Measurements from ENCODE around the gene FOXN3.

FOXN3 gene

DNA sequence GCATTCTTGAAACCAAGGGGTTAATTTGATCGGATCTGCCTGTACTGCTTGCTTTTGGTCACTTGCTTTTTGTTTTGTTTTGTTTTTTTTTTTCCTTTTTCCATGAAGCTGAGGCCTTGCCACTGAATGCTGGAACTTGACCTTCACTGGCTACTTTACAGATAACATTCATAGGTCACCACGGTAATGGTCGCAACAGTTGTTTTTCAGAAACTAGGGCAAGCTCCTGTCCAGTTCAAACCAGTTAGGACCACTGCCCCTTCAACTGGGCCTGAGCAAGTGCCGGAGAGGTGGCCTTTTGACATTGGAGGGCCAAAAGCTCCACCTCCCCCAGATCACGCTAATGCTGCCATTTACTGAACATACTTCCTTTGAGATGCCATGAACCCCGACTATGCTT is 147.6 kb downstream of the FOXN3 start:
- no peak for DNase-seq (ENCODE audit: low spot score)

DNA sequence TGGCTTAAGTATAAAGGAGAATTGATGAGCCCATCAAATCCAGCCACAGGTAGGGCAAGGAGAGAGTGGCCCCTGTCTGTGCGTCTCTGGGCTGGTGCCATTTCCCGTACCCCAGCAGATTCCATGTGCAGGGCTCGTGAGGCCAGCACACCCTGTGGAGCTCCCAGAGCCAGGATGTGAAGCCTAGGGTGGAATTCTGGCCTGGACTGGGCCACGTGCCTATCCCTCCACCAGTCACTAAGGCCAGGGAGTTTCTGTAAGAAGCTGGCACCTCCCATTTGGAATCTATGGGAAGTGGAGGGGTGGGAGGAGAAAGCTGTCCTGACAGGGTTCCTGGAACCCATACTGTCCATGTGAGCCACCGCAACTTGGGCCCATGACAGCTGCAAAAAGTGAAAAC is 148.5 kb downstream of the FOXN3 start:
- TF ChIP-seq, protein P1, sequence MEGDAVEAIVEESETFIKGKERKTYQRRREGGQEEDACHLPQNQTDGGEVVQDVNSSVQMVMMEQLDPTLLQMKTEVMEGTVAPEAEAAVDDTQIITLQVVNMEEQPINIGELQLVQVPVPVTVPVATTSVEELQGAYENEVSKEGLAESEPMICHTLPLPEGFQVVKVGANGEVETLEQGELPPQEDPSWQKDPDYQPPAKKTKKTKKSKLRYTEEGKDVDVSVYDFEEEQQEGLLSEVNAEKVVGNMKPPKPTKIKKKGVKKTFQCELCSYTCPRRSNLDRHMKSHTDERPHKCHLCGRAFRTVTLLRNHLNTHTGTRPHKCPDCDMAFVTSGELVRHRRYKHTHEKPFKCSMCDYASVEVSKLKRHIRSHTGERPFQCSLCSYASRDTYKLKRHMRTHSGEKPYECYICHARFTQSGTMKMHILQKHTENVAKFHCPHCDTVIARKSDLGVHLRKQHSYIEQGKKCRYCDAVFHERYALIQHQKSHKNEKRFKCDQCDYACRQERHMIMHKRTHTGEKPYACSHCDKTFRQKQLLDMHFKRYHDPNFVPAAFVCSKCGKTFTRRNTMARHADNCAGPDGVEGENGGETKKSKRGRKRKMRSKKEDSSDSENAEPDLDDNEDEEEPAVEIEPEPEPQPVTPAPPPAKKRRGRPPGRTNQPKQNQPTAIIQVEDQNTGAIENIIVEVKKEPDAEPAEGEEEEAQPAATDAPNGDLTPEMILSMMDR (IDR thresholded peaks at IDR 0.05; ENCODE audit: extremely low read depth, missing control alignments), result no peak
- DNase-seq (ENCODE audit: low spot score), result no peak

More for the DNA sequence above, 147.6 kb downstream of the FOXN3 start:
- TF ChIP-seq, protein P1 (IDR thresholded peaks at IDR 0.05; ENCODE audit: extremely low read depth, missing control alignments), result no peak

DNA sequence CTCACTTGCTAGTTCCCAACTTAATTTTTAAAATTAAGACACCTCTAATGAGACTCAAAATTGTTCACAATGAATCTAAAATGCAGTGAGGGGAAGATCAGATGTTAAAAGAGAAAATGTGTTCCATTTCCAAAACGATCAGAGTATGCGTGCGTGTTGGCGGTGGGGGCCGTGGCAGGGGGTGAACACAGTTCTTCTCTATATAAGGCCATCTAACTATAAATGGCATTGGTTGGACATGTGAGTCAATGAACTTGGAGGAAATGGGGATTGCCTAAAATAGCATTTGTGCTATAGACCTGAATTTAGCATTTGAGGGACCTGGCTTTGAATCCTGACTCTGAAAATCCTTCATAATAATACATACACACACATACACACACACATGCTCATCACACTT is 149.4 kb downstream of the FOXN3 start:
- no peak for DNase-seq (ENCODE audit: low spot score)
- TF ChIP-seq, protein P1 (IDR thresholded peaks at IDR 0.05; ENCODE audit: extremely low read depth, missing control alignments), result no peak

DNA sequence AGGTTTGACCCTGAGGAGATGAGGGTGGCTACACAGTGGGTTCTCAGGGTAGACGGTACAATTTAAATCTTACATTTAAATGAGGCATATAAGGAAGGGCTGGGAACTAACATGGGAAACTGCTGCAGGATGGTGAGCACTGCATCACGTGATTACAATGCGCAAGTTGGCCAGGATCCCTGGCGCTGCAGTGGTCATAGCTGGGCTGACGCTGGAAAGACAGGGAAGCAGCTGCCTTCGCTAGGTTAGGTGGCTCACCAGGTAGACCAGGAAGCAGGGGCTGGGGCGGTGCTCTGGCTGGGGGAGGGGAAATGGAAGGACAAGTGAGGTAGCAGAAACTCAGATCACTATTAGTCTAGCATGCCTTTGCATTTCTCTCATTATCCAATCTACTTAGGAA is 149.9 kb downstream of the FOXN3 start:
- DNase-seq (ENCODE audit: low spot score), result no peak
- TF ChIP-seq, protein P1 (IDR thresholded peaks at IDR 0.05; ENCODE audit: extremely low read depth, missing control alignments), result no peak

DNA sequence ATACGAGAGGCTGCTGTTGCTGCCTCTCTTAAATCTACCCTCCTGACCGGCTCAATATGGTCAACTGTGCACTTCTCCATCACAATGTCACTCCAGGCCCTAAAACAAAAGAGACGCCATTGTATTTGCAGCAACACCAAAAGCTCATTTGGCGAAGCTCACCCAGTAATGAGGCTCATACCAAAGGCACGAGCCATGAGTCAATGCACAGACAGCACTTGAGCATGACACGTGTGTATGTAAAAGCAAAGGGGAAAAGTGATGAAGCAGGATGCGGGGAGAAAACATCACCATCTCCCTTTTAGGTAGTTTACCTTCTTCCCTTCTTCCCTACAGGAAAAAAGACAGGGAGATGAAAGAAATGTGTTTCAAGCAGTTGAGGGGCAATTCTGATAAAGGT is 150.3 kb downstream of the FOXN3 start:
- TF ChIP-seq, protein P1 (IDR thresholded peaks at IDR 0.05; ENCODE audit: extremely low read depth, missing control alignments), result no peak
- DNase-seq (ENCODE audit: low spot score), result no peak

DNA sequence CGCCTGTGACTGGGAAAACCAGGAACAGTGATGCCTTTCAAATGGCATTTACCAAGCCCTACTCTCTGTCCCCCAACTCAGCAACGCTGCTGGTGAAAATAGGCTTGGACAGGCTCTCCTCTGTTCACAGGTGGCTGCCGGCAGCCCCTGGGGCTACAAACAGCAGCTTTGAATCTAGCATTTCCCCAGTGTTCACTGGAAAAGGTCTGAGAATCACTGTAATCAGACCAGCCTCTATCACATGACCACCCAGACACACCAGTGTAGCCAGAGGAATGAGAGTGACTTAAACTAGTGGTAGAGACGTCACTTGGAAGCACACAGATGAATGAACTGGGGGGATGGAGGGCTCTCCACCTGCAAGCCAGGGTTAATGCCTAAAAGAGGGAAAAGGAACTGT is 151.8 kb downstream of the FOXN3 start:
- TF ChIP-seq, protein P1 (IDR thresholded peaks at IDR 0.05; ENCODE audit: extremely low read depth, missing control alignments), result no peak
- DNase-seq (ENCODE audit: low spot score), result no peak

DNA sequence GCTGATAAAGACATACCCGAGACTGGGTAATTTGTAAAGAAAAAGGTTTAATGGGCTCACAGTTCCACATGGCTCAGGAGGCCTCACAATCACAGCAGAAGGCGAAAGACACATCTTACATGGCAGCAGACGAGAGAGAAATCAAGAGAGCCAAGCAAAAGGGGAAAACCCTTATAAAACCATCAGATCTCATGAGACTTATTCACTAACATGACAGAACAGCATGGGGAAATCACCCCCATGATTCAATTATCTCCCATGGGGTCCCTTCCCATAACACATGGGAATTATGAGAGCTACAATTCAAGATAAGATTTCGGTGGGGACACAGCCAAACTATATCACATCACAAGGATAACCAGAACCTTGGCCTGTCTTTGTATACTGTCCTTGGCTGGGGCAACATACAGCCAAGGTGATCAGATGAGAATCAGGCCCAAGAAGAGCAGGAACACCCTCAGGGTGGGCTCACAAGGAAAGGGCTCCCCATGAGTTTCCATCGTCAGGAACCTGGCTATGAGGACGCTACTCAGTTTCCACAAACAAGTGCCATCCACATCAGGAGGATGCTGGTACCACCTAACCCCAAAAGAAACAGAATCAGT is 152.7 kb downstream of the FOXN3 start:
- no peak for DNase-seq (ENCODE audit: low spot score)
- TF ChIP-seq, protein P1 (IDR thresholded peaks at IDR 0.05; ENCODE audit: extremely low read depth, missing control alignments), result no peak
